GM10266 (cell line): Measurements from ENCODE around the gene BCAS3.

ENCODE experiments used
- DNase-seq: peaks from one replicate; pipeline ENCODE4 v3.0.0; 2012; ENCODE audit errors: extremely low spot score
- CTCF ChIP-seq: IDR thresholded peaks from 2 replicates; pipeline ENCODE4 v1.5.1; 2012; ENCODE audit warnings: mild to moderate bottlenecking, low read depth; ENCODE audit not compliant: control insufficient read depth, insufficient read depth; ENCODE audit errors: missing control alignments

The BCAS3 gene

GRCh38 chr17:61340431-61341209 is 663.0 kb downstream of the BCAS3 start:
- no peak for TF ChIP-seq CTCF
- no peak for DNase-seq

GRCh38 chr17:61343576-61343975 is 665.9 kb downstream of the BCAS3 start:
- no peak for TF ChIP-seq CTCF

GRCh38 chr17:61345061-61345460 is 667.4 kb downstream of the BCAS3 start:
- TF ChIP-seq CTCF: no peak
- DNase-seq: no peak

More at GRCh38 chr17:61343576-61343975, 665.9 kb downstream of the BCAS3 start:
- DNase-seq: no peak

- DNase-seq: no peak
- TF ChIP-seq CTCF: no peak
Measured at GRCh38 chr17:61345825-61346666, 668.4 kb downstream of the BCAS3 start.

GRCh38 chr17:61349350-61349749 is 671.7 kb downstream of the BCAS3 start:
- no peak for TF ChIP-seq CTCF
- no peak for DNase-seq

- no peak for DNase-seq
- no peak for TF ChIP-seq CTCF
Measured at GRCh38 chr17:61351745-61352407, 674.2 kb downstream of the BCAS3 start.
